Upper lobe of left lung (tissue), 4 donors: ENCODE results near the gene FAM187B.

Source experiments
- CTCF ChIP-seq, 6 experiments: fragments of 450-650 bp in 4 of 6; fragments of 200-600 bp in 2 of 6; sonication (generic) in 2 of 6; IDR thresholded peaks; one replicate each; pipeline ENCODE4 v1.5.1; 2016 to 2019; ENCODE audit warnings: antibody characterized with exemption in 6 of 6
- POLR2A ChIP-seq, 4 donors: fragments of 450-650 bp; IDR thresholded peaks; one replicate each; pipeline ENCODE4 v1.5.1; 2016 to 2017; ENCODE audit warnings: antibody characterized with exemption in 4 of 4, mild to moderate bottlenecking in 2 of 4
- POLR2AphosphoS5 ChIP-seq, 2 donors: sonication (generic); formaldehyde crosslinking; IDR thresholded peaks; one replicate each; pipeline ENCODE4 v1.5.1; 2017; ENCODE audit warnings: antibody characterized with exemption in 2 of 2

DNA sequence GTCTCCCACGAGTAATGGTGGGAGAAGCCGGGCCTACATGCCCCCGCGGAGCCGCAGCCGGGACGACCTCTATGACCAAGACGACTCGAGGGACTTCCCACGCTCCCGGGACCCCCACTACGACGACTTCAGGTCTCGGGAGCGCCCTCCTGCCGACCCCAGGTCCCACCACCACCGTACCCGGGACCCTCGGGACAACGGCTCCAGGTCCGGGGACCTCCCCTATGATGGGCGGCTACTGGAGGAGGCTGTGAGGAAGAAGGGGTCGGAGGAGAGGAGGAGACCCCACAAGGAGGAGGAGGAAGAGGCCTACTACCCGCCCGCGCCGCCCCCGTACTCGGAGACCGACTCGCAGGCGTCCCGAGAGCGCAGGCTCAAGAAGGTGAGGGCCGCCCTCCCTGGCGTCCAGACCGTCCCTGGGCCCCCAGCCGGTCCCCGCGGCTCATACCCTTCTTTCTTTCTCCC is 38.8 kb upstream of the FAM187B start:
- no peak for TF ChIP-seq CTCF (IDR thresholded peaks at IDR 0.05)
- TF ChIP-seq POLR2A (IDR thresholded peaks at IDR 0.05) = no peak
- TF ChIP-seq POLR2AphosphoS5 (IDR thresholded peaks at IDR 0.05) = no peak
